Measurements from ENCODE around the gene TSPEAR. TPM values are rescaled to one million over a fixed set of nuclear protein-coding genes. Genes with fewer than 3 reads are reported as not detected.

TSPEAR gene
- total and polyA plus RNA-seq, 2 donors from 2014 or later, result 0.09 to 0.22 TPM

DNA sequence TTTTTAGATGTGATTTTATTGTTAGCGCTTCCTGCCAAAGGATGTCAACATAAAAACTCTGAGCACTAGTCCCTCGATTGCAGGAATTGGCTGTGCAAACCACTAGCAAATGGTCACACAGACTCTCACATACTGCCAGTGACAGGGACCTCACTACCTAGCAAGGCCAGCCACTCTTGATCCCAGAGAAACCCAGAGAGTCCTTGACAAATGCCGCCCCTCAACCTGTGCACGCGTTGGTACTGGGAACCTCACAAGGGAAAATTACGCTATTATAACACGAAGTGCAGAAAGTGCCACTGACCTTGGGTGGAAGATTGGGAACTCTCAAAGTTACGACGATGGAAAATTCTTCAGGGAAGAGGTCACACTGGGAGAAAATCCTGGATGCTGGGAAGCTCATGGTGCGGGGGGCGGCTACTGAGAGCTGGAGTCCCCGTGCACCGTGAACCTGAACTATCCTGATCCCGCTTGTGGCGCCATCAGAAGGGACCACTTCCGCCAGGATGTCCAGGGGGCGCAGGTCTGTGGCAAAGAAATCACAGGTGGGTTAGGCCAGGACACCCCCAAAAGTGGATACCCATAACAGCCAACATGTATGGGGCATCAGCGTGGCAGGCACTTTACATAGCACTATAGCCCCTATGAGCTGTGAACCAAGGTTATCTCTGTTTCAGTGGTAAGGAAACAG is 143.7 kb downstream of the TSPEAR start:
- no peaks in the 10 kb centered on the region for H3K9me3 ChIP-seq (ENCODE audit: control insufficient read depth in 2 of 3, insufficient read depth in 1 of 3, low read length in 3 of 3)
- no peak overlapping the region for H3K4me3 ChIP-seq (ENCODE audit: low read length in 3 of 3)
- H3K36me3 ChIP-seq (ENCODE audit: control insufficient read depth in 2 of 3, insufficient read depth in 3 of 3, low read length in 3 of 3), result no peaks in the 10 kb centered on the region
- H3K27me3 ChIP-seq (ENCODE audit: control insufficient read depth, insufficient read depth, low read length), result no peaks in the 10 kb centered on the region
- no peaks in the 10 kb centered on the region for H3K4me1 ChIP-seq (ENCODE audit: control insufficient read depth in 2 of 3, insufficient read depth in 2 of 3, low read depth in 1 of 3, low read length in 3 of 3)
- FAIRE-seq (no peak), DNase-seq (peak in 1 of 5 donors; percentile 23)
- TF ChIP-seq, protein P1, sequence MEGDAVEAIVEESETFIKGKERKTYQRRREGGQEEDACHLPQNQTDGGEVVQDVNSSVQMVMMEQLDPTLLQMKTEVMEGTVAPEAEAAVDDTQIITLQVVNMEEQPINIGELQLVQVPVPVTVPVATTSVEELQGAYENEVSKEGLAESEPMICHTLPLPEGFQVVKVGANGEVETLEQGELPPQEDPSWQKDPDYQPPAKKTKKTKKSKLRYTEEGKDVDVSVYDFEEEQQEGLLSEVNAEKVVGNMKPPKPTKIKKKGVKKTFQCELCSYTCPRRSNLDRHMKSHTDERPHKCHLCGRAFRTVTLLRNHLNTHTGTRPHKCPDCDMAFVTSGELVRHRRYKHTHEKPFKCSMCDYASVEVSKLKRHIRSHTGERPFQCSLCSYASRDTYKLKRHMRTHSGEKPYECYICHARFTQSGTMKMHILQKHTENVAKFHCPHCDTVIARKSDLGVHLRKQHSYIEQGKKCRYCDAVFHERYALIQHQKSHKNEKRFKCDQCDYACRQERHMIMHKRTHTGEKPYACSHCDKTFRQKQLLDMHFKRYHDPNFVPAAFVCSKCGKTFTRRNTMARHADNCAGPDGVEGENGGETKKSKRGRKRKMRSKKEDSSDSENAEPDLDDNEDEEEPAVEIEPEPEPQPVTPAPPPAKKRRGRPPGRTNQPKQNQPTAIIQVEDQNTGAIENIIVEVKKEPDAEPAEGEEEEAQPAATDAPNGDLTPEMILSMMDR (IDR thresholded peaks at IDR 0.05; ENCODE audit: borderline replicate concordance, extremely low read depth, insufficient read depth), result no peak
- H3K9ac ChIP-seq (ENCODE audit: low read length in 3 of 3), result no peak overlapping the region
- intact Hi-C loops (cut with DNase I), result no loop called here
- no peak overlapping the region for H3K27ac ChIP-seq (ENCODE audit: low read depth in 2 of 2, low read length in 2 of 2)

DNA sequence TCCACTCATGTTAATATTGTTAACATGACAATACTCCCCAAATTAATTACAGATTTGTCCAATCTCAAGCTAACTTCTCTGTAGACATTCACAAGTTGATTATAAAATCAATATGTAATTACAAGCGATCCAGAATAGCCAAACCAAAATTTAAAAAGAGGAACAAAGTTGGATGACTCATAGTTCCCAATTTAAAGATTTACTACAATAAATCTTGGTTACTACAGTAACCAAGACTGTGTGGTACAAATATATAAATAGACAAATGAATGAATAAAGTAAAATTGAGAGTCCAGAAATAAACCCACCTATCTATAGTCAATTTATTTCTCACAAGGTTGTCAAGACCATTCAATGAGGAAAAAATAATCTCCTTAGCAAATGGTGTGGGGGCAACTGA is 145.0 kb downstream of the TSPEAR start:
- Histone ChIP-seq H3K36me3 (ENCODE audit: control insufficient read depth in 2 of 3, insufficient read depth in 3 of 3, low read length in 3 of 3) (no peaks in the 10 kb centered on the region), H3K4me3 (ENCODE audit: low read length in 3 of 3) (no peak overlapping the region), H3K9me3 (ENCODE audit: control insufficient read depth in 2 of 3, insufficient read depth in 1 of 3, low read length in 3 of 3) (no peaks in the 10 kb centered on the region), H3K9ac (ENCODE audit: low read length in 3 of 3) (no peak overlapping the region), H3K4me1 (ENCODE audit: control insufficient read depth in 2 of 3, insufficient read depth in 2 of 3, low read depth in 1 of 3, low read length in 3 of 3) (no peaks in the 10 kb centered on the region), H3K27ac (ENCODE audit: low read depth in 2 of 2, low read length in 2 of 2) (no peak overlapping the region), H3K27me3 (ENCODE audit: control insufficient read depth, insufficient read depth, low read length) (no peaks in the 10 kb centered on the region)
- intact Hi-C loops (cut with DNase I), result no loop called here
- TF ChIP-seq, protein P1 (IDR thresholded peaks at IDR 0.05; ENCODE audit: borderline replicate concordance, extremely low read depth, insufficient read depth), result no peak
- no peak for FAIRE-seq
- no peak for DNase-seq

DNA sequence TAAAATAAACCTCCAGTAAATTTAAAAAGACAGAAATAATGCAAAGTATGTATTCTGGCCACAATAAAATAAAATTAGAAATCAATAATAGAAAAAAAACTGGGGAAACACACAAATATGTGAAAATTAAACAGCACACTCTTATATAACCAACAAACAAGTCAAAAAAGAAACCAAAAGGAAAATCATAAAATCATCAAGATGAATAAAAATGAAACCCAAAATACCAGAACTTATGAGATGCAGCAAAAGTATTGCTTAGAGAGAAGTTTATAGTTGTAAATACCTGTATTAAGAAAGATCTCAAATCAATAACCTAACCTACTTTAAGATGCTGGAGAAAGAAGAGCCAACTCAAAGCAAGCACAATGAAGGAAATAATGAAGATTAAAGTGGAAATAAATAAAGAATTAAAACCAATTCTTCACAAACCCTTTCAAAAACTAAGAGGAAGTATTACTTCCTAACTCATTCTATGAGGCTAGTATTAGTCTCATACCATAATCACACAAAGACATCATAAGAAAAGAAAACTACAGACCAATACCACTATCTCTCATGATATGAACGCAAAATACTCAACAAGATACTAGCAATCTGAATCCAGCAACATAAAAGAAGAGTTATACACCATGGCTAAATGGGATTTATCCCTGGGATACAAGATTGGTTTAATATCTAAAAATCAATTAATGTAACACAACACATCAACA is 146.3 kb downstream of the TSPEAR start:
- H3K4me3 ChIP-seq (ENCODE audit: low read length in 3 of 3), result no peak overlapping the region
- no peaks in the 10 kb centered on the region for H3K9me3 ChIP-seq (ENCODE audit: control insufficient read depth in 2 of 3, insufficient read depth in 1 of 3, low read length in 3 of 3)
- no peak overlapping the region for H3K27ac ChIP-seq (ENCODE audit: low read depth in 2 of 2, low read length in 2 of 2)
- DNase-seq, result no peak
- no peaks in the 10 kb centered on the region for H3K4me1 ChIP-seq (ENCODE audit: control insufficient read depth in 2 of 3, insufficient read depth in 2 of 3, low read depth in 1 of 3, low read length in 3 of 3)
- no peak for FAIRE-seq
- H3K27me3 ChIP-seq (ENCODE audit: control insufficient read depth, insufficient read depth, low read length), result no peaks in the 10 kb centered on the region
- TF ChIP-seq, protein P1 (IDR thresholded peaks at IDR 0.05; ENCODE audit: borderline replicate concordance, extremely low read depth, insufficient read depth), result no peak
- H3K9ac ChIP-seq (ENCODE audit: low read length in 3 of 3), result no peak overlapping the region
- H3K36me3 ChIP-seq (ENCODE audit: control insufficient read depth in 2 of 3, insufficient read depth in 3 of 3, low read length in 3 of 3), result no peaks in the 10 kb centered on the region
- intact Hi-C loops (cut with DNase I), result no loop called here

Measured in kidney (tissue), 14 donors.